ENCODE results near the gene CCNL2.

Gene CCNL2

DNA sequence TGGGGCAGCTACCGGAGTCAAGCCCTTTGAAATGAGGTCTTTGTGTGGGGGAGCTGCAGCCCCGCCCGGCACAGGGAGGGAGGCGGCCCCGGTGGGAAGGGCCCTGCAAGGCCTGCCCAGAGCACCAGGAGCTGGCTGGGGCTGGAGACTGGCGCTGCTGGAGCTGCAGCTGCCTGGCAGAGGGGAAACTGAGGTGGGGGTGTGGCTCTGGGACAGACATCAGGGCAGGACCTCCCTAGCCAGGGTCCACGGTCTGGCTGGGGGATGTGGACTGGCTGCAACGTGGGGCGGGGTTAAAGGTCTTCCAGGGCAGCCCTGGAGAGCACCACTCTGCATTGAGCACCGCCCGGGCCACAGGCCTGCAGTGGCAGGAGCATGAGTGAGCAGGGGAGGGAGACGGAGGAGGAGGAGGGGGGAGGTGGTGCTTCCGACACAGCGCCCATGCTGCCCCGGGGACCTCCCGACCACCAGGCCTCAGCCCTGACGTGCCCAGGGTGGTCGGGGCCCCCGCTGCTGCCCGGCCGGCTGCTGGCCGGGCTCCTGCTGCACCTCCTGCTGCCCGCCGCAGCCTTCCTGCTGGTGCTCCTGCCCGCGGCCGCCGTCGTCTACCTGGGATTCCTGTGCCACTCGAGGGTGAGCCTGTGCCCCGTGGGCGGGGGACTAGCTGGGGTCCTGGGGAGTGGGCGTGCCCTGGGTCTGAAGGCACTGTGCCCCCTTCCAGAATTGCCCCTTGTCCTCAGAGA, 26.8 kb upstream of the CCNL2 start:
- DNase-seq (ENCODE audit: low read depth, low spot score): no peak
- Histone ChIP-seq H3K4me3 (ENCODE audit: low read length) (no peak overlapping the region), H3K27ac (ENCODE audit: low read length) (no peak overlapping the region), H3K36me3 (ENCODE audit: control insufficient read depth, insufficient read depth, low read length) (no peaks in the 10 kb centered on the region), H3K9me3 (ENCODE audit: control insufficient read depth, insufficient read depth, low read length) (no peaks in the 10 kb centered on the region), H3K27me3 (ENCODE audit: control insufficient read depth, insufficient read depth, low read length) (no peaks in the 10 kb centered on the region), H3K4me1 (ENCODE audit: control insufficient read depth, insufficient read depth, low read length) (peaks cover 17% of the 10 kb centered on the region)
- WGBS (ENCODE audit: insufficient coverage, insufficient read length): no CpG with 5 or more reads among the region's 33 CpGs

DNA sequence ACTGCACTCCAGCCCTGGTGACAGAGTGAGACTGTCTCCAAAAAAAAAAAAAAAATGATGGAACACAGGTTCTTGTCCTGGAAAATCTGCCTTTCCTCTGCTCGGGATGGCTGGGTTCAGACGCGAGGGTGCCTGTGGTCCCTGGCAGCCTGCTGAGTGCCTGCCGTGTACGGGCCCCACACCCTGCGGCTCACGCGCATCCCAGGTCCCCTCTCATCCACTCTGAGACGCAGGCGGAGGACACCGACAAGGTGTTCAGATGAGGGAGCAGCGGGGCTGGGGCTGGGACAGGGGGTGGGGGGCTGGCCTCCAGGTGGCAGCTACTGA, 26.3 kb upstream of the CCNL2 start:
- Histone ChIP-seq H3K4me1 (ENCODE audit: control insufficient read depth, insufficient read depth, low read length) (peaks cover 20% of the 10 kb centered on the region), H3K4me3 (ENCODE audit: low read length) (no peak overlapping the region), H3K27me3 (ENCODE audit: control insufficient read depth, insufficient read depth, low read length) (no peaks in the 10 kb centered on the region), H3K36me3 (ENCODE audit: control insufficient read depth, insufficient read depth, low read length) (no peaks in the 10 kb centered on the region; the same call in 1 of the 2 replicates), H3K27ac (ENCODE audit: low read length) (no peak overlapping the region), H3K9me3 (ENCODE audit: control insufficient read depth, insufficient read depth, low read length) (no peaks in the 10 kb centered on the region)
- WGBS (ENCODE audit: insufficient coverage, insufficient read length): no CpG with 5 or more reads among the region's 12 CpGs
- no peak for DNase-seq (ENCODE audit: low read depth, low spot score)

DNA sequence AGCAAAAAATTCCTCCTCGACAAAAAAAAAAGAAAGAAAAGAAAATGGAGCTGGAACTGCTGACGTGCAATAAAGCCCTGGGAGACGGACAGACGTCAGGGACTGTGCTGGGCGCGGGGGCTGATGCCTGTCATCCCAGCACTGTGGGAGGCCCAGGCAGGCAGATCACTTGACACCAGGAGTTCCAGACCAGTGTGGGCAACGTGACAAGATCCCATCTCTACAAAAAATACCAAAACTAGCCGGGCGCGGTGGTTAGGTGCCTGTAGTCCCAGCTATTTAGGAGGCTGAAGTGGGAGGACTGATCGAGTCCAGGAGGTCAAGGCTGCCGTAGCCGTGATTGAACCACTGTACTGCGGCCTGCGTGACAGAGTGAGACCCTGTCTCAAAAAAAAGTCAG, 25.6 kb upstream of the CCNL2 start:
- no peaks in the 10 kb centered on the region for H3K27me3 ChIP-seq (ENCODE audit: control insufficient read depth, insufficient read depth, low read length)
- H3K9me3 ChIP-seq (ENCODE audit: control insufficient read depth, insufficient read depth, low read length): no peaks in the 10 kb centered on the region
- no peaks in the 10 kb centered on the region; the same call in 1 of the 2 replicates for H3K36me3 ChIP-seq (ENCODE audit: control insufficient read depth, insufficient read depth, low read length)
- H3K27ac ChIP-seq (ENCODE audit: low read length): no peak overlapping the region
- peaks cover 20% of the 10 kb centered on the region for H3K4me1 ChIP-seq (ENCODE audit: control insufficient read depth, insufficient read depth, low read length)
- no peak for DNase-seq (ENCODE audit: low read depth, low spot score)
- no CpG with 5 or more reads among the region's 15 CpGs for WGBS (ENCODE audit: insufficient coverage, insufficient read length)
- no peak overlapping the region for H3K4me3 ChIP-seq (ENCODE audit: low read length)

DNA sequence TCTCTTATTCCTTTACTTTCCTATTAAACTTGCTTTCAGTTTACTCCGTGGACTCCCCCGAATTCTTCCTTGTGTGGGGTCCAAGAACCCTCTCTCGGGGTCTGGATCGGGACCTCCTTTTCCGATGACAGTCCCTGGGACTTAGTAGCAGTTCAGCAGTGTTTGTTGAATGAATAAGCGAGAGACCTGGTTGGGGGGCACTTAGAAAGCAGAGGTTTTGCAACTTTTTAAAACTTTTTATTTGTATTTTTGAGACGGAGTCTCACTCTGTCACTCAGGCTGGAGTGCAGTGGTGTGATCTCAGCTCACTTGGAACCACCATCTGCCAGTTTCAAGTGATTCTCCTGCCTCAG, 24.1 kb upstream of the CCNL2 start:
- DNase-seq (ENCODE audit: low read depth, low spot score): no peak
- H3K27ac ChIP-seq (ENCODE audit: low read length): no peak overlapping the region
- H3K4me3 ChIP-seq (ENCODE audit: low read length): no peak overlapping the region
- H3K36me3 ChIP-seq (ENCODE audit: control insufficient read depth, insufficient read depth, low read length): no peaks in the 10 kb centered on the region; the same call in 1 of the 2 replicates
- H3K9me3 ChIP-seq (ENCODE audit: control insufficient read depth, insufficient read depth, low read length): no peaks in the 10 kb centered on the region
- H3K4me1 ChIP-seq (ENCODE audit: control insufficient read depth, insufficient read depth, low read length): peaks cover 21% of the 10 kb centered on the region
- no peaks in the 10 kb centered on the region for H3K27me3 ChIP-seq (ENCODE audit: control insufficient read depth, insufficient read depth, low read length)
- whole genome bisulfite sequencing (ENCODE audit: insufficient coverage, insufficient read length): no CpG with 5 or more reads among the region's 7 CpGs

DNA sequence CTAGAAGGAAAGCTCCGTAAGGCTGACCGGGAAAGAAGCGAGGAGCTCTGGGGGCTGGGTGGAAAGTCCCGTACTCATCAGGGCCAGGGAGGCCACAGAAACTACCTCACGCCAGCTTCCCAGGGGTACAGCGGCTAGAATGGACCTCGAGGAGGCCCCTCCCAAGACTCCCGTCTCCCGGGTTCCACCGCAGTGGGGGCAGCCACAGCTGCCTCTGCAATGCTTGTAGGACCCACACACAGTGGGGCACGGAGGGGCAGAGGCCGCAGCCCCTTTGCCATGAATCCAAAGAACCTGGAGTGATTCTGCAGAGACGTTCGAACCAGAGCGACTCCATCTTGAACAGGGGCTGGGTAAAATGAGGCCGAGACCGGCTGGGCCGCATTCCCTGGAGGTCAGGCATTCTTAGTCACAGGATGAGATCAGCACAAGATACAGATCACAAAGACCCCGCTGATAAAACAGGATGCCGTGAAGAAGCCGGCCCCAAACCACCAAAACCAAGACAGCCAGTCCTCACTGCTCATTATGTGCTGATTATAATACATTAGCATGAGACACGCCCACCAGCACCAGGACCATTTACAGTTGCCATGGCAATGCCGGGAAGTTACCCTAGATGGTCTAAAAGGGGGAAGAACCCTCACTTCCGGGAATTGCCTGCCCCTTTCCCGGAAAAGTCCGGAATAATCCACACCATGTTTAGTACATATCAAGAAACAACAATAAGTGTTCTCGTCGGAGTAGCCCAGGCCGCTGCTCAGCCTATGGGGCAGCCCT, 23.5 kb upstream of the CCNL2 start:
- DNase-seq (ENCODE audit: low read depth, low spot score): no peak
- H3K27ac ChIP-seq (ENCODE audit: low read length): no peak overlapping the region
- no peaks in the 10 kb centered on the region; the same call in 1 of the 2 replicates for H3K36me3 ChIP-seq (ENCODE audit: control insufficient read depth, insufficient read depth, low read length)
- no peak overlapping the region for H3K4me3 ChIP-seq (ENCODE audit: low read length)
- WGBS (ENCODE audit: insufficient coverage, insufficient read length): no CpG with 5 or more reads among the region's 29 CpGs
- H3K4me1 ChIP-seq (ENCODE audit: control insufficient read depth, insufficient read depth, low read length): peaks cover 21% of the 10 kb centered on the region
- H3K27me3 ChIP-seq (ENCODE audit: control insufficient read depth, insufficient read depth, low read length): no peaks in the 10 kb centered on the region
- H3K9me3 ChIP-seq (ENCODE audit: control insufficient read depth, insufficient read depth, low read length): no peaks in the 10 kb centered on the region

DNA sequence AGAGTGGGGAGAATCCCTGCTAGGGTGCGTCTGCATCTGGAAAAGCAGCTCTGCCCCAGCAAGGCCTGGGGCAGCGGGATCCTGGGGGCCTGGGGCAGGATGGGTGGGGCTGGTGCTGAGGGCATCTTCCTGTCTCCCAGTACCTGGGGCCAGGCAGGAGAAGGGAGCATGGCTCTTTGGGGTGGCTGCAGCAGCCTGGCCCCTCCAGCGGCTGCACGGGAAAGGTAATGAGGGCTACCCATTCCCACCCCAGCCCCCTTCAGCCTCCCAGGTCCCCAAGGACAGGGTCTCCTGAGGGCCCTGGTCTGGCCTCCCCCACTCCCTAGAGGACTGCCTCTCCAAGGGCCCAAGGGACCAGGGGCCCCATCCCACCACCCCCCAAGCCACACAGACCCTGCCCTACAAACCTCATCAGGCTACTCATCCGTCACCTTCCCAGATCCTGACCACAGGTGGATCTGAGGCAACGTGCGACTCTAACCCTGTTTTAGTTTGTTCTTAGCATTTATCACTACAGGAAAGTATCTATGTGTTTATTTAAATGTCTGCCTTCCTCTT, 22.9 kb upstream of the CCNL2 start:
- DNase-seq (ENCODE audit: low read depth, low spot score): no peak
- Histone ChIP-seq H3K4me3 (ENCODE audit: low read length) (no peak overlapping the region), H3K9me3 (ENCODE audit: control insufficient read depth, insufficient read depth, low read length) (no peaks in the 10 kb centered on the region), H3K36me3 (ENCODE audit: control insufficient read depth, insufficient read depth, low read length) (no peaks in the 10 kb centered on the region; the same call in 1 of the 2 replicates), H3K27me3 (ENCODE audit: control insufficient read depth, insufficient read depth, low read length) (no peaks in the 10 kb centered on the region), H3K4me1 (ENCODE audit: control insufficient read depth, insufficient read depth, low read length) (peaks cover 21% of the 10 kb centered on the region), H3K27ac (ENCODE audit: low read length) (no peak overlapping the region)
- no CpG with 5 or more reads among the region's 7 CpGs for WGBS (ENCODE audit: insufficient coverage, insufficient read length)

DNA sequence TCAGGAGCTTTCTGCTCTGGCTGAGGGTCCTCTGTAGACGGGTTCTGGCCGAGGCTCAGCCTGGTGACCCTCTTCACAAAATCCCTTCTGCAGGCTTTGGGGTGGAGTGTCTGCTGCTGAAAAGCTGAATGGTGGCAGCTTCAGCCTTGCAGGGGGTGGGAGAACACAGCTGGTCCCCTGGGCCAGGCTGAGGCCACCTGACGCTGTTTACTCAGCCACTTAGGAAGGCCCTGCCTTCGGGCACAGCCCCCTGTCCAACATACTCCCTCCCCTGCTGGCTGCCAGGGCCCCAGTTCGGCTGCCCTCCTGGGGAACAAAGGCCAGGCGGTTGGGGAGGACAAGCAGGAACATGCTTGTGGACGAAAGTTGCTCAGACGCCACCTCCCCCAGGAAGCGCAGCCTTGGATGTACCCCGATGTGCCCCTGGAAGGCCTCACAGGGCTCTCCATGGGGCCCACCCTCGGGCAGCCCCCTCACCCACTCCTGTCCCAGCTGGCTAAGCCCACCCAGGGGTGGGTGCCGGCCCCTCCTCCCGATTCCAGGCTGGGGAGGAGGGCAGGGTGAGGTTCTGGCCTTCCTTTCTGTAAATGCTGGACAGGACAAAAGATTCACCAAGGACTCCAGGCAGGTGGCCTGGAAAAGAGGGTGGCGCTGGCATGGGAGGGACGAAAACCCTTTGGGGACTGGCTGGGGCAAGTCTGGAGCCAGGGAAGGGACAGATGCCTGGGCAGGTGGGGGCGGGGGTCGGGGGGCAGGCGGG, 22.2 kb upstream of the CCNL2 start, which contains the start of gene ANKRD65:
Gene ANKRD65 (minus strand): TSS at position 130 of the 760 bp plus-strand sequence. CDS start 271 bp downstream, outside the sequence.
- Histone ChIP-seq H3K9me3 (ENCODE audit: control insufficient read depth, insufficient read depth, low read length) (no peaks in the 10 kb centered on the region), H3K4me1 (ENCODE audit: control insufficient read depth, insufficient read depth, low read length) (peaks cover 20% of the 10 kb centered on the region), H3K36me3 (ENCODE audit: control insufficient read depth, insufficient read depth, low read length) (no peaks in the 10 kb centered on the region; the same call in 1 of the 2 replicates), H3K27ac (ENCODE audit: low read length) (no peak within 1 kb of the TSS), H3K27me3 (ENCODE audit: control insufficient read depth, insufficient read depth, low read length) (no peaks in the 10 kb centered on the region), H3K4me3 (ENCODE audit: low read length) (peak within 1 kb of the TSS; percentile 3; the same call in 1 of the 2 replicates)
- no CpG with 5 or more reads among the region's 18 CpGs for WGBS (ENCODE audit: insufficient coverage, insufficient read length)
- no peak for DNase-seq (ENCODE audit: low read depth, low spot score)

GRCh38 chr1:1420654-1421141, 21.6 kb upstream of the CCNL2 start:
- WGBS (ENCODE audit: insufficient coverage, insufficient read length): no CpG with 5 or more reads among the region's 12 CpGs
- H3K27ac ChIP-seq (ENCODE audit: low read length): no peak overlapping the region
- H3K9me3 ChIP-seq (ENCODE audit: control insufficient read depth, insufficient read depth, low read length): no peaks in the 10 kb centered on the region
- peaks cover 15% of the 10 kb centered on the region for H3K4me1 ChIP-seq (ENCODE audit: control insufficient read depth, insufficient read depth, low read length)
- H3K36me3 ChIP-seq (ENCODE audit: control insufficient read depth, insufficient read depth, low read length): no peaks in the 10 kb centered on the region; the same call in 1 of the 2 replicates
- H3K4me3 ChIP-seq (ENCODE audit: low read length): no peak overlapping the region
- no peak for DNase-seq (ENCODE audit: low read depth, low spot score)
- no peaks in the 10 kb centered on the region for H3K27me3 ChIP-seq (ENCODE audit: control insufficient read depth, insufficient read depth, low read length)

DNA sequence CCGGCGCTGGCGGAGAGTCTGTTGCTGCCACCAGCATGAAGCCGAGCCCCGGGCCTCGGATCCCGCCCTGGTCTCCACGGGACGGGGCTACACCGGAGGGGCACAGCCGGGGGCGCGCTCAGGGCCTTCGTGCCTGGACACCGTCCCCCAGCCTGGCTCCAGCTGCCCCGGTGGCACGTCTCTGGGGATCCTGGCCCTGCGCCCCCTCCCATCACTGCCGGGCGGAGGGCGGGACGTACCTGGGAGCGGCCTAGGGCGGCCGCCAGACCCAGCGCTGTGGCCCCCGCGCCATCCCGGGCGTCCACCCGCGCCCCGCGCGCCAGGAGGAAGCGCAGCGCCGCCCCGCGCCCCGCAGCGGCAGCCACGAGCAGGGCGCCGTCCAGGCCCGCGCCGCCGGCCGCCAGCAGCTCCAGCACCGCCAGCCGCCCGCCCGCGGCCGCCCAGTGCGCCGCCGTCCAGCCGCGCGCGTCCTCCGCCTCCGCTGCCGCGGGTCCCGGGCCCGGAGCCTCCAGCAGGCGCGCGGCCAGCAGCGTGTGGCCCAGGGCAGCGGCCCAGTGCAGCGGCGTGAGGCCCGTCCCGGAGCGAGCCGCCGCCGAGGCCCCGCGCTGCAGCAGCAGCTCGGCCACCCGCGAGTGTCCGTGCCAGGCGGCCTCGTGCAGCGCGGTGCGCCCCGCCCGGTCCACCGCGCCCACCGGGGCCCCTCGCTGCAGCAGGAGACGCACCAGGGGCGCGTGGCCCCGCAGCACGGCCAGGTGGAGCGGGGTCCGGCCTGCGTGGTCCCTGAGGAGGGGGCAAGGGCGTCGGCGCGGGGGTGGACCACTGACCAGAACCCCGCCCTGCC, 20.9 kb upstream of the CCNL2 start:
- Histone ChIP-seq H3K36me3 (ENCODE audit: control insufficient read depth, insufficient read depth, low read length) (no peaks in the 10 kb centered on the region; the same call in 1 of the 2 replicates), H3K9me3 (ENCODE audit: control insufficient read depth, insufficient read depth, low read length) (no peaks in the 10 kb centered on the region), H3K4me3 (ENCODE audit: low read length) (peak overlapping the region; percentile 3; the same call in 1 of the 2 replicates), H3K4me1 (ENCODE audit: control insufficient read depth, insufficient read depth, low read length) (peaks cover 12% of the 10 kb centered on the region), H3K27ac (ENCODE audit: low read length) (no peak overlapping the region), H3K27me3 (ENCODE audit: control insufficient read depth, insufficient read depth, low read length) (no peaks in the 10 kb centered on the region)
- DNase-seq (ENCODE audit: low read depth, low spot score): no peak
- WGBS (ENCODE audit: insufficient coverage, insufficient read length): no CpG with 5 or more reads among the region's 112 CpGs
